PFSK-1 (cell line): Measurements from ENCODE around the gene TCF4.

Experiments
- FOXP2 ChIP-seq: optimal IDR thresholded peaks from 2 replicates; pipeline ENCODE3; 2011; ENCODE audit warnings: borderline replicate concordance, control low read depth, inconsistent platforms; ENCODE audit not compliant: insufficient read depth; ENCODE audit errors: extremely low read length, extremely low read depth
- POLR2AphosphoS5 ChIP-seq: IDR thresholded peaks from 2 replicates; pipeline ENCODE4 v1.6.1; 2012; ENCODE audit warnings: low read depth, mild to moderate bottlenecking, control low read depth, low read length, moderate library complexity
- REST ChIP-seq, 2 experiments: IDR thresholded peaks; 2 replicates each; pipeline versions ENCODE4 v1.6.1 to v1.8.0; 2011 to 2012; ENCODE audit warnings: low read depth in 2 of 2, low read length in 2 of 2, control low read depth in 1 of 2, inconsistent platforms in 1 of 2, mild to moderate bottlenecking in 1 of 2, moderate library complexity in 1 of 2; ENCODE audit not compliant: insufficient read depth in 1 of 2
- SIN3A ChIP-seq: IDR thresholded peaks from 2 replicates; pipeline ENCODE4 v1.6.1; 2012; ENCODE audit warnings: mild to moderate bottlenecking, low read length, moderate library complexity, borderline replicate concordance; ENCODE audit not compliant: insufficient read depth
- TAF1 ChIP-seq: IDR thresholded peaks from 2 replicates; pipeline ENCODE4 v1.6.1; 2012; ENCODE audit warnings: low read length, control low read depth, borderline replicate concordance; ENCODE audit not compliant: insufficient read depth

Gene TCF4

GRCh38 chr18:55275039-55275901, 312.7 kb downstream of the TCF4 start:
- no peak for TF ChIP-seq FOXP2
- no peak for TF ChIP-seq REST (IDR thresholded peaks at IDR 0.05; ENCODE audit: insufficient read depth in 1 of 2, low read depth in 2 of 2, low read length in 2 of 2)
- no peak for TF ChIP-seq POLR2AphosphoS5
- TF ChIP-seq TAF1, result no peak
- no peak for TF ChIP-seq SIN3A

DNA sequence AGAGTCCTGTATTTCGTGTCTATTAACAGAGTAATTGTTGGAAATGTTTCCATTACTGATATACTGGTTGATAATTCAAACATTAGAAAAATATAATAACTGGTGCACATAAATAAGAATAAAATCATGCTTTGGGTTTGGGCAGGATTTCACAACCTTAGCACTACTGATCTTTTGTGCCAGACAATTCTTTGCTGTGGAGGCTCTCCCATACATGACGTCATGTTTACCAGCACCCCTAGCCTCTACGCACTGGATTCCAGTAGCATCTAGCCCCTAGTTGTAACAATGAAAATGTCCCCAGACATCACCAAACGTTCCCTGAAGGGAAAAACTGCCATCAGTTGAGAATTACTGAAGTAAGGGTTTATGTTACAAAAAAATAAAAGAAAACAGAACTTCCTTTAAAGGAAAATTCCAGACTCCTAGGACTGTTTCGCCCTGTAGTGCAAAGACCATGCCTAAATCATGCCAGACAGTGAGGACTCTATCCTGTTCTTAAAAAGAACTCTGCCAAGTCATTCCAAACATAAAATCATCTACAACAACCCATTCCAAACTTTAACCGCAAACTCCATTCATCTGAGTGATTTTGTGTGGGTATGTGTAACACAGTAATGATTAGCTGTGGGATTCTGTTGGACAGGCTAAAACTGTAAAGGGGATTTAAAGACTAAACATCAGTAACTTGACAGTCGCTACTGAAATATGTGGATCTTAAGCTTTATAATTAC, 315.3 kb downstream of the TCF4 start:
- no peak for TF ChIP-seq REST (IDR thresholded peaks at IDR 0.05; ENCODE audit: insufficient read depth in 1 of 2, low read depth in 2 of 2, low read length in 2 of 2)

- no peak for TF ChIP-seq SIN3A
- no peak for TF ChIP-seq FOXP2
- no peak for TF ChIP-seq POLR2AphosphoS5
- no peak for TF ChIP-seq REST (IDR thresholded peaks at IDR 0.05; ENCODE audit: insufficient read depth in 1 of 2, low read depth in 2 of 2, low read length in 2 of 2)
- TF ChIP-seq TAF1, result no peak
These were observed 318.4 kb downstream of the TCF4 start for GRCh38 chr18:55269622-55270021.

GRCh38 chr18:55268628-55269275, 319.2 kb downstream of the TCF4 start:
- no peak for TF ChIP-seq TAF1
- no peak for TF ChIP-seq FOXP2
- TF ChIP-seq SIN3A, result no peak

GRCh38 chr18:55268151-55268601, 319.8 kb downstream of the TCF4 start:
- TF ChIP-seq POLR2AphosphoS5 (no peak), TAF1 (no peak), REST (IDR thresholded peaks at IDR 0.05; ENCODE audit: insufficient read depth in 1 of 2, low read depth in 2 of 2, low read length in 2 of 2) (no peak)
